CD4-positive, CD25-positive, alpha-beta regulatory T cell (primary cell): ENCODE measurements around the gene RTKN2. TPM values are rescaled to one million over a fixed set of nuclear protein-coding genes. Genes with fewer than 3 reads are reported as not detected.
A peak's percentile ranks its signal among the peaks of the same experiment; 100 is the strongest.

Source experiments
- ATAC-seq, 2 donors: fragments of 150-1000 bp; cut with Tn5 transposase; one replicate each; pipeline ENCODE4 v1.10.0; 2021; ENCODE audit warnings: low read depth in 2 of 2, moderate number of reproducible peaks in 2 of 2, moderate library complexity in 1 of 2
- DNase-seq, 3 donors: peaks; one replicate each; pipeline versions ENCODE4 v3.0.0 to v3.0.0-alpha.2; 2012 to 2022; ENCODE audit warnings: mixed read lengths in 1 of 3
- H3K27ac ChIP-seq: one replicate; pipeline ENCODE4 v1.7.0; 2013; ENCODE audit warnings: mild to moderate bottlenecking, low read length; ENCODE audit not compliant: insufficient read depth, poor library complexity, severe bottlenecking
- H3K27me3 ChIP-seq: one replicate; pipeline ENCODE4 v1.7.0; 2013; ENCODE audit warnings: low read length; ENCODE audit not compliant: control insufficient read depth, insufficient read depth
- H3K36me3 ChIP-seq: one replicate; pipeline ENCODE4 v1.7.0; 2013; ENCODE audit warnings: mild to moderate bottlenecking, low read length, moderate library complexity; ENCODE audit not compliant: control insufficient read depth, insufficient read depth
- H3K4me1 ChIP-seq: 2 replicates; pipeline ENCODE4 v1.7.0; 2013; ENCODE audit warnings: mild to moderate bottlenecking, low read length; ENCODE audit not compliant: insufficient read depth, control insufficient read depth, poor library complexity, severe bottlenecking
- H3K4me3 ChIP-seq: one replicate; pipeline ENCODE4 v1.7.0; 2013; ENCODE audit warnings: low read depth, mild to moderate bottlenecking, low read length, moderate library complexity
- H3K9me3 ChIP-seq, 2 experiments: 1 replicate in 1 of 2; 2 replicates in 1 of 2; pipeline ENCODE4 v1.7.0; 2013; ENCODE audit warnings: low read length in 2 of 2, mild to moderate bottlenecking in 1 of 2, moderate library complexity in 1 of 2; ENCODE audit not compliant: control insufficient read depth in 2 of 2
- H3K27ac Mint-ChIP-seq, 3 donors: one replicate each; pipeline ENCODE4 v1.8.0; 2020 to 2022; ENCODE audit warnings: mild to moderate bottlenecking in 3 of 3, mixed read lengths in 3 of 3, moderate library complexity in 2 of 3
- H3K27me3 Mint-ChIP-seq: one replicate; pipeline ENCODE4 v1.8.0; 2022; ENCODE audit warnings: mild to moderate bottlenecking, mixed read lengths
- H3K36me3 Mint-ChIP-seq: one replicate; pipeline ENCODE4 v1.8.0; 2020; ENCODE audit warnings: mixed read lengths
- H3K4me1 Mint-ChIP-seq, 4 donors: one replicate each; pipeline ENCODE4 v1.8.0; 2020 to 2022; ENCODE audit warnings: mixed read lengths in 4 of 4, mild to moderate bottlenecking in 1 of 4
- H3K4me3 Mint-ChIP-seq, 4 donors: one replicate each; pipeline ENCODE4 v1.8.0; 2020 to 2022; ENCODE audit warnings: mild to moderate bottlenecking in 4 of 4, mixed read lengths in 4 of 4, moderate library complexity in 3 of 4
- H3K9me3 Mint-ChIP-seq, 7 donors: one replicate each; pipeline ENCODE4 v1.8.0; 2020 to 2022; ENCODE audit warnings: mixed read lengths in 7 of 7, mild to moderate bottlenecking in 3 of 7, moderate library complexity in 2 of 7
- polyA plus RNA-seq, 4 donors: library from polyadenylated mRNA; unstranded; fragments of 300-500 nt; fragmentation: Illumina TruSeq; gene quantifications; one replicate each; pipeline ENCODE4 v1.2.3, GENCODE V29; 2021
- total RNA-seq: library from RNA; stranded (reverse); gene quantifications from one replicate; pipeline ENCODE4 v1.2.3, GENCODE V29; 2022

The RTKN2 gene
- total and polyA plus RNA-seq, 5 donors from 2014 or later, result 38.0 to 99.5 (median 61.8) TPM

DNA sequence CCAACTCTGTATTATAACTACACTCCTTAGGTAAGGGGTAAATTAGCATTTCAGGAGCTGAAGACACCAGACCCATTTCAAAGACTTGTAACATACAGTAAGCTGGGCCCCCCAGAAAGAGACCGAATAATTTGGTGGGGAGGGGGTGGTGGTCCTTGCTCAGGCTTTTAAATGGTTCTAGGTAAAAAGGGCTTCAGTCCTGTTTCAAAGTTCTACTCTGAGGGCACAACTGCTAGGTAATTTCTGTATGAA is 73.0 kb downstream of the RTKN2 start:
- Mint-ChIP-seq H3K36me3 (peaks cover 41% of the 10 kb centered on the region), H3K4me1 (peaks cover 32 to 62% (median 39%) of the 10 kb centered on the region in 4 donors), H3K27ac (peak overlapping the region; percentile 86 to 92 (median 88)), H3K27me3 (no peaks in the 10 kb centered on the region), H3K9me3 (peaks cover 0 to 4% (median 0%) of the 10 kb centered on the region in 7 donors), H3K4me3 (peak overlapping the region in 2 of 4 donors; percentile 56 to 57)
- DNase-seq (no peak), ATAC-seq (no peak)
- peaks cover 47% of the 10 kb centered on the region for H3K4me1 ChIP-seq
- H3K27me3 ChIP-seq, result no peaks in the 10 kb centered on the region
- H3K36me3 ChIP-seq, result peaks cover 71% of the 10 kb centered on the region
- peak overlapping the region; percentile 52 for H3K27ac ChIP-seq
- no peaks in the 10 kb centered on the region for H3K9me3 ChIP-seq
- H3K4me3 ChIP-seq, result peak overlapping the region; percentile 49

DNA sequence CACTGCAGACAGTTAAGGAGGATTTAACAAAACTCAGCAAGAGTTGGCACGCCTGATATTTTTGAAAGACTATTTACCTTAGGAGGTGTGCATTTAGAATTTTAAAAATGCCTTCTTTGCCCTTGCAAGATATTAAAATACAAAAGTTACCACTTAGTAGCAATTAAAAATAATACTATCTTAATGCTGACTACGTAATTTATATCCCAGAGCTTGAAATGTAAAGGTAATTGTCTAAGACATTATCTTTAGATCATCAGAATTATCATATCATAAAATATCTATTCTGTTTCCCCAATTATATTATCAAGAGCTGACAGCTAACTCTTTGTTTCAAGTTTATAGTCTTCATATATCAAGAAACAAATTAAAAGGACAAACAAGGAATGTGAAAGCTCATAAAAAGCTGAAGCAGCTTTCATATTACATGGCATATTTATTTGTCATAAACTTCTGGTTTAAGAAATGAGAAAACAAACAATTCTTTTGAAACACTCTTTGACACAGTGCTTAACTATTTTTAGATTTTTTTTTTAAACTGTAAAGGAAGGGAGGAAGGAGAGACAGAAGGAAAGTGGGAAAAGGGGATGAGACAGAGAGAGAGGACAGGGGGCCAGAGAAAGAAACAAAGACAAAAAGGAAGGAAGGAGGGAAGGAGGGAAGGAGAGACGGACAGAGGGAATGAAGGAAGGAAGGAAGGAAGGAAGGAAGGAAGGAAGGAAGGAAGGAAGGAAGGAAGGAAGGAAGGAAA is 73.5 kb downstream of the RTKN2 start:
- H3K27ac ChIP-seq, result peak overlapping the region; percentile 52
- ATAC-seq (no peak), DNase-seq (no peak)
- Mint-ChIP-seq H3K27me3 (no peaks in the 10 kb centered on the region), H3K27ac (peak overlapping the region; percentile 86 to 92 (median 88)), H3K4me1 (peaks cover 33 to 65% (median 41%) of the 10 kb centered on the region in 4 donors), H3K9me3 (peaks cover 0 to 4% (median 0%) of the 10 kb centered on the region in 7 donors), H3K36me3 (peaks cover 42% of the 10 kb centered on the region), H3K4me3 (peak overlapping the region in 2 of 4 donors; percentile 56 to 57)
- no peaks in the 10 kb centered on the region for H3K9me3 ChIP-seq
- H3K36me3 ChIP-seq, result peaks cover 75% of the 10 kb centered on the region
- H3K4me3 ChIP-seq, result peak overlapping the region; percentile 49
- H3K4me1 ChIP-seq, result peaks cover 47% of the 10 kb centered on the region
- H3K27me3 ChIP-seq, result no peaks in the 10 kb centered on the region

GRCh38 chr10:62193479-62193878 is 75.2 kb downstream of the RTKN2 start:
- Mint-ChIP-seq H3K4me1 (peaks cover 32 to 63% (median 38%) of the 10 kb centered on the region in 4 donors), H3K27ac (no peak overlapping the region), H3K9me3 (peaks cover 0 to 4% (median 0%) of the 10 kb centered on the region in 7 donors), H3K27me3 (no peaks in the 10 kb centered on the region), H3K36me3 (peaks cover 47% of the 10 kb centered on the region), H3K4me3 (no peak overlapping the region)
- DNase-seq (no peak), ATAC-seq (no peak)
- Histone ChIP-seq H3K27me3 (no peaks in the 10 kb centered on the region), H3K36me3 (peaks cover 77% of the 10 kb centered on the region), H3K9me3 (no peaks in the 10 kb centered on the region), H3K27ac (peak overlapping the region; percentile 45), H3K4me1 (peaks cover 31% of the 10 kb centered on the region), H3K4me3 (peak overlapping the region; percentile 4)

- Histone ChIP-seq H3K36me3 (peaks cover 36% of the 10 kb centered on the region), H3K9me3 (no peaks in the 10 kb centered on the region), H3K4me3 (no peak overlapping the region), H3K27ac (no peak overlapping the region), H3K4me1 (peaks cover 43% of the 10 kb centered on the region), H3K27me3 (no peaks in the 10 kb centered on the region)
- DNase-seq, result no peak
- peak overlapping the region; percentile 56 to 93 (median 71) for H3K27ac Mint-ChIP-seq
- peaks cover 0 to 6% (median 0%) of the 10 kb centered on the region in 7 donors for H3K9me3 Mint-ChIP-seq
- no peak for ATAC-seq
- H3K36me3 Mint-ChIP-seq, result peaks cover 39% of the 10 kb centered on the region
- H3K4me3 Mint-ChIP-seq, result no peak overlapping the region
- peaks cover 38 to 78% (median 58%) of the 10 kb centered on the region in 4 donors for H3K4me1 Mint-ChIP-seq
- no peaks in the 10 kb centered on the region for H3K27me3 Mint-ChIP-seq
Measured at GRCh38 chr10:62189131-62189530, 79.5 kb downstream of the RTKN2 start.

- Histone ChIP-seq H3K9me3 (no peaks in the 10 kb centered on the region), H3K27ac (peak overlapping the region; percentile 88), H3K27me3 (no peaks in the 10 kb centered on the region), H3K4me1 (peaks cover 52% of the 10 kb centered on the region), H3K4me3 (peak overlapping the region; percentile 61), H3K36me3 (peaks cover 29% of the 10 kb centered on the region)
- peaks cover 36% of the 10 kb centered on the region for H3K36me3 Mint-ChIP-seq
- DNase-seq (peak in 1 of 3 donors; percentile 63), ATAC-seq (no peak)
- peaks cover 0 to 6% (median 0%) of the 10 kb centered on the region in 7 donors for H3K9me3 Mint-ChIP-seq
- H3K27ac Mint-ChIP-seq, result peak overlapping the region; percentile 86 to 99 (median 93)
- peaks cover 45 to 82% (median 65%) of the 10 kb centered on the region in 4 donors for H3K4me1 Mint-ChIP-seq
- H3K4me3 Mint-ChIP-seq, result peak overlapping the region in 3 of 4 donors; percentile 7 to 70 (median 38)
- no peaks in the 10 kb centered on the region for H3K27me3 Mint-ChIP-seq
Measured at GRCh38 chr10:62188021-62188616, 80.5 kb downstream of the RTKN2 start.

- peaks cover 62% of the 10 kb centered on the region for H3K4me1 ChIP-seq
- Mint-ChIP-seq H3K27ac (peak overlapping the region; percentile 86 to 99 (median 93)), H3K36me3 (peaks cover 30% of the 10 kb centered on the region), H3K27me3 (no peaks in the 10 kb centered on the region), H3K9me3 (peaks cover 0 to 6% (median 0%) of the 10 kb centered on the region in 7 donors), H3K4me1 (peaks cover 46 to 85% (median 66%) of the 10 kb centered on the region in 4 donors), H3K4me3 (peak overlapping the region; percentile 38 to 68 (median 54))
- DNase-seq, result peak in 1 of 3 donors; percentile 63
- H3K36me3 ChIP-seq, result peaks cover 22% of the 10 kb centered on the region
- ATAC-seq, result no peak
- peak overlapping the region; percentile 88 for H3K27ac ChIP-seq
- H3K27me3 ChIP-seq, result no peaks in the 10 kb centered on the region
- no peaks in the 10 kb centered on the region for H3K9me3 ChIP-seq
- peak overlapping the region; percentile 61 for H3K4me3 ChIP-seq
Measured at GRCh38 chr10:62186999-62187675, 81.5 kb downstream of the RTKN2 start.

GRCh38 chr10:62185919-62186692 is 82.5 kb downstream of the RTKN2 start:
- peaks cover 70% of the 10 kb centered on the region for H3K4me1 ChIP-seq
- peak overlapping the region; percentile 61 for H3K4me3 ChIP-seq
- Mint-ChIP-seq H3K27me3 (peaks cover 3% of the 10 kb centered on the region), H3K36me3 (peaks cover 30% of the 10 kb centered on the region), H3K4me3 (peak overlapping the region; percentile 57 to 74 (median 68)), H3K27ac (peak overlapping the region; percentile 93 to 99 (median 93)), H3K9me3 (peaks cover 0 to 6% (median 1%) of the 10 kb centered on the region in 7 donors), H3K4me1 (peaks cover 48 to 90% (median 69%) of the 10 kb centered on the region in 4 donors)
- no peak for ATAC-seq
- H3K9me3 ChIP-seq, result no peaks in the 10 kb centered on the region
- H3K27me3 ChIP-seq, result no peaks in the 10 kb centered on the region
- peak overlapping the region; percentile 88 for H3K27ac ChIP-seq
- peak in 1 of 3 donors; percentile 65 for DNase-seq
- H3K36me3 ChIP-seq, result peaks cover 15% of the 10 kb centered on the region
